ENCODE measurements around the gene STAT5A. TPM values are rescaled to one million over a fixed set of nuclear protein-coding genes. Genes with fewer than 3 reads are reported as not detected.

STAT5A gene
- total and polyA plus RNA-seq, 4 donors: 4.3 to 8.5 (median 7.5) TPM

DNA sequence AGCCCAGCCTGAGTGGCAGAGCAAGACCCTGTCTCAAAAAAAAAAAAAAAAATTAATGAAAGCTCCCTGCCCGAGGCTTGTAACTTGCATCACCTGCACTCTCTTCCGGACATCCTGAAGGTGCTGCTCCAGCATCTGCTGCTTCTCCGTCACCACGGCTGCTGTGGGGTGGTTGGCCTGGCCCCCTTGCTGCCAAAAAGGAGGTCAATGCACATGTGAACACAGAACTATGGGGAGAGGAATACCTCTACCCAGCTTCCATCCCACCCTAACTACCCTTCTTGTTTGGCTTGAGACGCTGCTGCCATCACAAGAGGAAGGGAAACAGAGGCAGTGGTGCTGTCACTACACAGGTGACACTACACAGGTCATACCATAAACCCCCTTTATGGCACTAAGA is 50.9 kb downstream of the STAT5A start:
- no peak overlapping the region for H3K27ac ChIP-seq (ENCODE audit: low read depth, low read length)
- peaks cover 55% of the 10 kb centered on the region for H3K36me3 ChIP-seq (ENCODE audit: control insufficient read depth, insufficient read depth, low read length)
- WGBS (ENCODE audit: insufficient coverage): no CpG with 5 or more reads among the region's 5 CpGs

DNA sequence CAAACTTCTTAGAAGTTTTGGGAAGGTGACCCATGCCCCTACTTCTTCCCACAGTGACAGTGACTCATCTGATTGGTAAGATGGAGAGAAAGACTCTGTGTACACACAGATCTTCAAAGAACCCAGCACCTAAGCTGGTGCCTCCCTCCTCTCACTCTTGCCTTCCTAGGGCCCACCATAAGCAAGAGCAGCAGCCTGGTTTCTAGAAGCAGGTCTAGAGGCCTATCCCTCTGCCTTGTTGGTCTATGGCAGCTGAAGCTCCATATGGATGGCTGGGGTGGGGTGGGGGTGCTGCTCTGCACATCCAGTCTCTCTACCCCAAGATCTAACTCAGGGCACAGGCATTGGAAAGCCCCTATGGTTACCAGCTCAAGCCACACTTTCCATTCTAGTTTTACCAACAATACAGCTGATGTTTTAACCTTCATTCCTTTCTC is 52.4 kb downstream of the STAT5A start:
- no peak overlapping the region for H3K27ac ChIP-seq (ENCODE audit: low read depth, low read length)
- no peaks in the 10 kb centered on the region for H3K4me1 ChIP-seq (ENCODE audit: control insufficient read depth, insufficient read depth, low read length)
- no peak overlapping the region for H3K4me3 ChIP-seq (ENCODE audit: low read depth, low read length)
- no peak for DNase-seq (ENCODE audit: low read depth in 4 of 6, low spot score in 6 of 6)
- H3K9me3 ChIP-seq (ENCODE audit: control insufficient read depth, insufficient read depth, low read length): no peaks in the 10 kb centered on the region
- H3K27me3 ChIP-seq (ENCODE audit: control insufficient read depth, insufficient read depth, low read length): no peaks in the 10 kb centered on the region
- H3K36me3 ChIP-seq (ENCODE audit: control insufficient read depth, insufficient read depth, low read length): peaks cover 54% of the 10 kb centered on the region

More for the DNA sequence above, 50.9 kb downstream of the STAT5A start:
- DNase-seq (ENCODE audit: low read depth in 4 of 6, low spot score in 6 of 6): no peak
- Histone ChIP-seq H3K9me3 (ENCODE audit: control insufficient read depth, insufficient read depth, low read length) (no peaks in the 10 kb centered on the region), H3K4me1 (ENCODE audit: control insufficient read depth, insufficient read depth, low read length) (no peaks in the 10 kb centered on the region), H3K4me3 (ENCODE audit: low read depth, low read length) (no peak overlapping the region), H3K27me3 (ENCODE audit: control insufficient read depth, insufficient read depth, low read length) (no peaks in the 10 kb centered on the region)

DNA sequence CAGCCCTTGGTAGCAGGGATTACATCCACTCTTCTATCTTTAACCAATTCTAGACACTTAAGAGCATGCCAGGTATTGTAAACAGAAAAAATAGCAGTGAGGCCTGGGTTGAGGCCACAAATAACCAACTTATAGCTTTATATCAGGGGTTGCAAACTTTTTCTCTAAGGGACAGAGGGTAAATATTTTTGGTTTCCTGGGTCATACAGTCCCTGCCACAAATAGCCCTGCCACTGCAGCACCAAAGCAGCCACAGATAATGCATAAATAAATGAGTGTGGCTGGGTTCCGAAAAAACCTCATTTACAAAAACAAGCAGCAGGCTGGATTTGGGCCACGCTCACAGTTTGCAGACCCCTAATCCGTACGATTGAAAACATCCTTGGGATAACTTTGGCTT is 53.3 kb downstream of the STAT5A start:
- Histone ChIP-seq H3K4me3 (ENCODE audit: low read depth, low read length) (no peak overlapping the region), H3K36me3 (ENCODE audit: control insufficient read depth, insufficient read depth, low read length) (peaks cover 48% of the 10 kb centered on the region), H3K27me3 (ENCODE audit: control insufficient read depth, insufficient read depth, low read length) (no peaks in the 10 kb centered on the region), H3K4me1 (ENCODE audit: control insufficient read depth, insufficient read depth, low read length) (no peaks in the 10 kb centered on the region), H3K9me3 (ENCODE audit: control insufficient read depth, insufficient read depth, low read length) (no peaks in the 10 kb centered on the region), H3K27ac (ENCODE audit: low read depth, low read length) (no peak overlapping the region)
- WGBS (ENCODE audit: insufficient coverage): 83% methylated on average over 2 of the region's 4 CpGs
- no peak for DNase-seq (ENCODE audit: low read depth in 4 of 6, low spot score in 6 of 6)

DNA sequence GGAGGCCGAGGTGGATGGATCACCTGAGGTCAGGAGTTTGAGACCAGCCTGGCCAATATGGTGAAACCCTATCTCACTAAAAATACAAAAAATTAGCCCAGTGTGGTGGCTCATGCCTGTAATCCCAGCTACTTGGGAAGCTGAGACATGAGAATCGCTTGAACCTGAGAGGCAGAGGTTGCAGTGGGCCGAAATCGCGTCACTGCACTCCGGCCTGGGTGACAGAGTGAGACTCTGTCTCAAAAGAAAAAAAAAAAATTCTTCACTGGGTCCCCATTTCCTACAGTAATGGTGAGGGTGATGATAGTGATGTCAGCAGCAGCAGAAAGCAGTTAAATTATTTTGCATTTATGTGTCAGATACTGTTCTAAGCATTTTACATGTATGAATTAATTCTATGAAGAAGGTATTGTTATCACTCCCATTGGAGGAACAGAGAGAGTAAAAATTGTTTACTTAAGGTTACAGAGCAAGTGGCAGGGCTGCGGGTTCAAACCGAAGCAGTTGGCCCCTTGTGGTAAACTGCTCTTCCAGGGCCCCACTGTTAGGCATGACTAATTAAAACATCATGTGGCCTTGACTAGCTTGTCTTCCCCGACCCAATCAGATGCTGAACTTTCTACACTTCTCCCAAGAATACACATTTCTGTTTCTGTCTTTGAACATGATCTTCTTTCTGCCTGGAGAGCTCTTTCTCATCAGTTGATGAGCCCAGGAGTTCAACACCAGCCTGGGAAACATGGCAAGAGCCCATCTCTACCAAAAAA is 54.1 kb downstream of the STAT5A start:
- 57% methylated on average over 3 of the region's 9 CpGs for WGBS (ENCODE audit: insufficient coverage)
- Histone ChIP-seq H3K36me3 (ENCODE audit: control insufficient read depth, insufficient read depth, low read length) (peaks cover 41% of the 10 kb centered on the region), H3K9me3 (ENCODE audit: control insufficient read depth, insufficient read depth, low read length) (no peaks in the 10 kb centered on the region), H3K4me3 (ENCODE audit: low read depth, low read length) (no peak overlapping the region), H3K27ac (ENCODE audit: low read depth, low read length) (no peak overlapping the region), H3K4me1 (ENCODE audit: control insufficient read depth, insufficient read depth, low read length) (no peaks in the 10 kb centered on the region), H3K27me3 (ENCODE audit: control insufficient read depth, insufficient read depth, low read length) (no peaks in the 10 kb centered on the region)
- DNase-seq (ENCODE audit: low read depth in 4 of 6, low spot score in 6 of 6): no peak

DNA sequence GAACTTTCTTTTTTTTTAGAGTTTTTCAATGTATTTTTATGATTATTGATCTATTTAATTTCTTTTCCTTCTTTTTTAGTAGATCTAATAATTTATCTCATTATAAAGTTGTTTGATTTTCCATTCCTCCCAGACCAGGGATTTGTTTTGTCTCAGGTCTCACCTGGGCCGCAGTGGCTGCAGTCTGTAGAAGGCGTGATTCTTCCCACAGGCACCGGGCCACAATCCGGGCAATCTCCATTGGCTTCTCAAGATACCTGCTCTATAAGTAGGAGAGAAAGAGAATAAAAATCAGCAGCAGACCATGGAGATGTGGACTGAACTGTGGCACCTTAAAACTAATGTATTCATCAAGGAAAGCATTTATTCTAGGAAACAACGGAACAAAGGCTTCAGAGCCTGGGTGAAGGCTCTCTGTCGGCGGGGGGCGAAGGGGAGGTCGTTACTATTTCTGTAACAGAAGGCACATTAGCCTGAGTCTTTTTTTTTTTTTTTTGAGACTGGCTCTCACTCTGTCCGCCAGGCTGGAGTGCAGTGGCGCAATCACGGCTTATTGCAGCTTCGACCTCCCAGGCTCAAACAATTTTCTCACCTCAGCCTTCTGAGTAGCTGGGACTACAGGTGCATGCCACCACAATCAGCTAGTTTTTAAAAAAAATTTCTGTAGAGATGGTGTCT is 57.2 kb downstream of the STAT5A start:
- H3K27ac ChIP-seq (ENCODE audit: low read depth, low read length): no peak overlapping the region
- DNase-seq (ENCODE audit: low read depth in 4 of 6, low spot score in 6 of 6): no peak
- no peak overlapping the region for H3K4me3 ChIP-seq (ENCODE audit: low read depth, low read length)
- H3K36me3 ChIP-seq (ENCODE audit: control insufficient read depth, insufficient read depth, low read length): peaks cover 25% of the 10 kb centered on the region
- no peaks in the 10 kb centered on the region for H3K9me3 ChIP-seq (ENCODE audit: control insufficient read depth, insufficient read depth, low read length)
- H3K27me3 ChIP-seq (ENCODE audit: control insufficient read depth, insufficient read depth, low read length): no peaks in the 10 kb centered on the region
- no peaks in the 10 kb centered on the region for H3K4me1 ChIP-seq (ENCODE audit: control insufficient read depth, insufficient read depth, low read length)
- WGBS (ENCODE audit: insufficient coverage): 30% methylated on average over 3 of the region's 13 CpGs

DNA sequence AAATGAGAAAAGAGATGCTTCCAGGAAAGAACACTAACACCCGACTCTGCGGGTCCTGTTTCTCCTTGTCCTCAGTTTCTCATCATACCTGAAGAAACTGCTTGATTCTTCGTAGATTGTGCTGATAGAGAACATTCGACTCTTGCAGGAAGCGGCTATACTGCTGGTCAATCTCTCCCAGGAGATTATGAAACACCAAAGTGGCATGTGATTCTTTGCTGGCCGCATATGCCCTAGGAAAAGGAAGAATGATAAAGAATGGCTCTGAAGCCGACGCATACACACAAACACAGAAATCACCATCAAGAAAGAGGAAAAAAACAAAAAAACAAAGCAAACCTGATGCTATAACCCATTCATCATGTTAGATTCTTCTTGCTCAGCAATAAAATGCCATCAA is 58.2 kb downstream of the STAT5A start:
- no peaks in the 10 kb centered on the region for H3K9me3 ChIP-seq (ENCODE audit: control insufficient read depth, insufficient read depth, low read length)
- H3K36me3 ChIP-seq (ENCODE audit: control insufficient read depth, insufficient read depth, low read length): peaks cover 25% of the 10 kb centered on the region
- no peak overlapping the region for H3K27ac ChIP-seq (ENCODE audit: low read depth, low read length)
- no peaks in the 10 kb centered on the region for H3K27me3 ChIP-seq (ENCODE audit: control insufficient read depth, insufficient read depth, low read length)
- no peak for DNase-seq (ENCODE audit: low read depth in 4 of 6, low spot score in 6 of 6)
- H3K4me3 ChIP-seq (ENCODE audit: low read depth, low read length): no peak overlapping the region
- no peaks in the 10 kb centered on the region for H3K4me1 ChIP-seq (ENCODE audit: control insufficient read depth, insufficient read depth, low read length)
- WGBS (ENCODE audit: insufficient coverage): 92% methylated on average over 2 of the region's 8 CpGs

DNA sequence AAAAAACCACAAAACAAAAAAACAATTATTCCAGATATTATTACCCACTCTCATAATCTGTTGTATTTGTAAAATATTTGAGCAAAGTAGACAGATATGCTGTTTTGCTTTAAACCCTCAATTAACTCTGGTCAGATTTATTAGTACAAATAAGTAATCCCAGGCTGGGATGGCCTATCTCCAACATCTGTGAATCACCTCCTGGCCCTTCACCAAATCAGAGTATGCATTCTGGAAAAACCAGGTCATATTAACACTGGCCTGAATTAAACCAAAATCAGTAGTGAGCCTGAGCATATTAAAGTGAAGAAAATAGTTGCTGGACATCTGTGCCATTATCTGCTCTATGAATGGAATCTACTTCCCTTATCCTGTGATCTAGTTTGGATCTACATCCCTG is 58.9 kb downstream of the STAT5A start:
- no peak overlapping the region for H3K27ac ChIP-seq (ENCODE audit: low read depth, low read length)
- no peaks in the 10 kb centered on the region for H3K4me1 ChIP-seq (ENCODE audit: control insufficient read depth, insufficient read depth, low read length)
- H3K27me3 ChIP-seq (ENCODE audit: control insufficient read depth, insufficient read depth, low read length): no peaks in the 10 kb centered on the region
- H3K9me3 ChIP-seq (ENCODE audit: control insufficient read depth, insufficient read depth, low read length): no peaks in the 10 kb centered on the region
- no peak overlapping the region for H3K4me3 ChIP-seq (ENCODE audit: low read depth, low read length)
- peaks cover 20% of the 10 kb centered on the region for H3K36me3 ChIP-seq (ENCODE audit: control insufficient read depth, insufficient read depth, low read length)
- no peak for DNase-seq (ENCODE audit: low read depth in 4 of 6, low spot score in 6 of 6)

DNA sequence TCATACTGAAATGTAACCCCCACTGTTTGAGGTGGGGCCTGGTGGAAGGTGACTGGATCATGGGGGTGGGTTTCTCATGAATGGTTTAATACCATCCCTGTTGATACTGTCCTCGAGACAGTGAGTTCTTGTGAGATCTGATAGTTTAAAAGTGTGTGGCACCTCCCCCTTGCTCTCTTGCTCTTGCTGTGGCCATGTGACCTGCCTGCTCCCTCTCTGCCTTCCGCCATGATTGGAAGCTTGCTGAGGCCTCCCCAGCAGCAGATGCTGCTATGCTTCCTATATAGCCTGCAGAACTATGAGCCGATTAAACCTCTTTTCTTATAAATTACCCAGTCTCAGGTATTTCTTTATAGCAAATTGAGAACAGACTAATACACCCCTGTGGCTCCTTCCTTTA is 59.3 kb downstream of the STAT5A start:
- H3K9me3 ChIP-seq (ENCODE audit: control insufficient read depth, insufficient read depth, low read length): no peaks in the 10 kb centered on the region
- 90% methylated on average over 3 of the region's 3 CpGs for WGBS (ENCODE audit: insufficient coverage)
- H3K4me3 ChIP-seq (ENCODE audit: low read depth, low read length): no peak overlapping the region
- H3K36me3 ChIP-seq (ENCODE audit: control insufficient read depth, insufficient read depth, low read length): peaks cover 16% of the 10 kb centered on the region
- no peak overlapping the region for H3K27ac ChIP-seq (ENCODE audit: low read depth, low read length)
- DNase-seq (ENCODE audit: low read depth in 4 of 6, low spot score in 6 of 6): no peak
- no peaks in the 10 kb centered on the region for H3K27me3 ChIP-seq (ENCODE audit: control insufficient read depth, insufficient read depth, low read length)
- H3K4me1 ChIP-seq (ENCODE audit: control insufficient read depth, insufficient read depth, low read length): no peaks in the 10 kb centered on the region

DNA sequence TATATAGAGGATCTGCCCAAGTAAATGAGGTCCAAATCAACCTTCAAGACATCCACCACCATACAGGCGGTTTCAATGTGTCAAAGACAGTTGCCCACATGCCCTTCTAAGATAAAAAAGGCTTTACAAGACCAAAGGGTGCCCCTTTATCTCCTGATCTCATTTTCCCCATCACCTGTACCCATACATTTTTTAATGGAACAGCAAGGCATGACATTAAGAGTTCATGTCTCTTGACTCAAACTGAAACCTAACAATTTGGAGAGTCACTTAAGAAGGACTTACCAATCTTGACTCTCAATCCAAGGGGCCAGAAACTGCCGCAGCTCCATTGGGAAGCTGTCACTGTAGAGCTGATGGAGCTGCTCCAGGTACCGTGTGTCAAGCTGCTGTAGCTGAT is 59.8 kb downstream of the STAT5A start:
- Histone ChIP-seq H3K36me3 (ENCODE audit: control insufficient read depth, insufficient read depth, low read length) (peaks cover 15% of the 10 kb centered on the region), H3K27me3 (ENCODE audit: control insufficient read depth, insufficient read depth, low read length) (no peaks in the 10 kb centered on the region), H3K9me3 (ENCODE audit: control insufficient read depth, insufficient read depth, low read length) (no peaks in the 10 kb centered on the region), H3K27ac (ENCODE audit: low read depth, low read length) (no peak overlapping the region), H3K4me3 (ENCODE audit: low read depth, low read length) (no peak overlapping the region), H3K4me1 (ENCODE audit: control insufficient read depth, insufficient read depth, low read length) (no peaks in the 10 kb centered on the region)
- no peak for DNase-seq (ENCODE audit: low read depth in 4 of 6, low spot score in 6 of 6)
- 97% methylated on average over 3 of the region's 3 CpGs for WGBS (ENCODE audit: insufficient coverage)

Measured in spinal cord (tissue), 10 donors.